HL-60 (cell line): ENCODE measurements around the gene AMY2B.
"Not testable (repeated sequence)": the region's sequence is repeated elsewhere in the genome, so short reads cannot be mapped to it uniquely, and the experiment has no call there.

ENCODE experiments used
- DNase-seq, 2 experiments: peaks; one replicate each; pipeline ENCODE4 v3.0.0-alpha.2; 2010 to 2020; ENCODE audit warnings: low read depth in 1 of 2, low spot score in 1 of 2
- H3K27ac ChIP-seq: fragments of 250-450 bp; sonication (Bioruptor Pico); replicated peaks from 2 replicates; pipeline ENCODE4 v1.5.1; 2020; ENCODE audit warnings: mild to moderate bottlenecking, moderate library complexity
- H3K27me3 ChIP-seq: fragments of 250-450 bp; sonication (Bioruptor Pico); 2 replicates; pipeline ENCODE4 v1.5.1; 2021; ENCODE audit warnings: mild to moderate bottlenecking, moderate library complexity; ENCODE audit not compliant: insufficient read depth, poor library complexity, severe bottlenecking
- H3K4me3 ChIP-seq: replicated peaks from 2 replicates; pipeline ENCODE4 v1.5.1; 2011; ENCODE audit warnings: mild to moderate bottlenecking, control low read depth, low read length; ENCODE audit not compliant: insufficient read depth
- CTCF ChIP-seq: IDR thresholded peaks from one replicate; pipeline ENCODE4 v1.5.1; 2011; ENCODE audit warnings: low read length, control low read depth, inconsistent platforms; ENCODE audit not compliant: insufficient read depth
- GABPA ChIP-seq: IDR thresholded peaks from 2 replicates; pipeline ENCODE4 v1.6.1; 2012; ENCODE audit warnings: low read depth
- POLR2AphosphoS5 ChIP-seq: IDR thresholded peaks from 2 replicates; pipeline ENCODE4 v1.6.1; 2012; ENCODE audit warnings: low read depth
- REST ChIP-seq: IDR thresholded peaks from 2 replicates; pipeline ENCODE4 v1.6.1; 2012; ENCODE audit warnings: low read depth; ENCODE audit not compliant: insufficient replicate concordance
- SPI1 ChIP-seq: IDR thresholded peaks from 2 replicates; pipeline ENCODE4 v1.6.1; 2012; ENCODE audit warnings: low read depth, mild to moderate bottlenecking, borderline replicate concordance

The AMY2B gene

GRCh38 chr1:103576065-103576464 is 4.7 kb downstream of the AMY2B start:
- H3K27me3 ChIP-seq: no peaks in the 10 kb centered on the region
- no peak for TF ChIP-seq CTCF
- no peak for TF ChIP-seq POLR2AphosphoS5
- TF ChIP-seq REST: no peak
- TF ChIP-seq SPI1: no peak
- TF ChIP-seq GABPA: no peak
- DNase-seq: no peak

GRCh38 chr1:103576784-103577183 is 5.4 kb downstream of the AMY2B start:
- not testable (repeated sequence) for H3K4me3 ChIP-seq, H3K27me3 ChIP-seq, DNase-seq

More at GRCh38 chr1:103576065-103576464, 4.7 kb downstream of the AMY2B start:
- Histone ChIP-seq H3K4me3 (no peak overlapping the region), H3K27ac (no peak overlapping the region)

GRCh38 chr1:103582464-103582863 is 11.1 kb downstream of the AMY2B start:
- no peak for DNase-seq
- Histone ChIP-seq H3K27ac (no peak overlapping the region), H3K27me3 (no peaks in the 10 kb centered on the region), H3K4me3 (no peak overlapping the region)
- TF ChIP-seq SPI1 (no peak), REST (no peak), GABPA (no peak), POLR2AphosphoS5 (no peak), CTCF (no peak)

More at GRCh38 chr1:103576784-103577183, 5.4 kb downstream of the AMY2B start:
- not testable (repeated sequence) for H3K27ac ChIP-seq

- no peak for DNase-seq
- Histone ChIP-seq H3K27ac (no peak overlapping the region), H3K4me3 (no peak overlapping the region), H3K27me3 (no peaks in the 10 kb centered on the region)
- TF ChIP-seq CTCF: no peak
- no peak for TF ChIP-seq POLR2AphosphoS5
- TF ChIP-seq SPI1: no peak
- no peak for TF ChIP-seq REST
- no peak for TF ChIP-seq GABPA
These were observed 12.5 kb downstream of the AMY2B start for GRCh38 chr1:103583887-103584286.
